GM12801 (cell line): ENCODE data around the gene EDIL3.

Experiments used
- CTCF ChIP-seq: IDR thresholded peaks from one replicate; pipeline ENCODE4 v1.5.1; 2011; ENCODE audit warnings: control low read depth; ENCODE audit not compliant: insufficient read length; ENCODE audit errors: extremely low read depth

Gene EDIL3

GRCh38 chr5:84327591-84327990, 57.1 kb downstream of the EDIL3 start:
- TF ChIP-seq CTCF: no peak

GRCh38 chr5:84322646-84323045, 62.0 kb downstream of the EDIL3 start:
- TF ChIP-seq CTCF: no peak

- TF ChIP-seq CTCF: no peak
Observed at GRCh38 chr5:84306601-84307000, 78.1 kb downstream of the EDIL3 start.

GRCh38 chr5:84304599-84304998, 80.1 kb downstream of the EDIL3 start:
- no peak for TF ChIP-seq CTCF

GRCh38 chr5:84303315-84303714, 81.4 kb downstream of the EDIL3 start:
- no peak for TF ChIP-seq CTCF

GRCh38 chr5:84301535-84301934, 83.1 kb downstream of the EDIL3 start:
- TF ChIP-seq CTCF: no peak

GRCh38 chr5:84299959-84300358, 84.7 kb downstream of the EDIL3 start:
- TF ChIP-seq CTCF: no peak

GRCh38 chr5:84298628-84299027, 86.1 kb downstream of the EDIL3 start:
- no peak for TF ChIP-seq CTCF
